Measurements from ENCODE around the gene VWA7.

VWA7 gene

DNA sequence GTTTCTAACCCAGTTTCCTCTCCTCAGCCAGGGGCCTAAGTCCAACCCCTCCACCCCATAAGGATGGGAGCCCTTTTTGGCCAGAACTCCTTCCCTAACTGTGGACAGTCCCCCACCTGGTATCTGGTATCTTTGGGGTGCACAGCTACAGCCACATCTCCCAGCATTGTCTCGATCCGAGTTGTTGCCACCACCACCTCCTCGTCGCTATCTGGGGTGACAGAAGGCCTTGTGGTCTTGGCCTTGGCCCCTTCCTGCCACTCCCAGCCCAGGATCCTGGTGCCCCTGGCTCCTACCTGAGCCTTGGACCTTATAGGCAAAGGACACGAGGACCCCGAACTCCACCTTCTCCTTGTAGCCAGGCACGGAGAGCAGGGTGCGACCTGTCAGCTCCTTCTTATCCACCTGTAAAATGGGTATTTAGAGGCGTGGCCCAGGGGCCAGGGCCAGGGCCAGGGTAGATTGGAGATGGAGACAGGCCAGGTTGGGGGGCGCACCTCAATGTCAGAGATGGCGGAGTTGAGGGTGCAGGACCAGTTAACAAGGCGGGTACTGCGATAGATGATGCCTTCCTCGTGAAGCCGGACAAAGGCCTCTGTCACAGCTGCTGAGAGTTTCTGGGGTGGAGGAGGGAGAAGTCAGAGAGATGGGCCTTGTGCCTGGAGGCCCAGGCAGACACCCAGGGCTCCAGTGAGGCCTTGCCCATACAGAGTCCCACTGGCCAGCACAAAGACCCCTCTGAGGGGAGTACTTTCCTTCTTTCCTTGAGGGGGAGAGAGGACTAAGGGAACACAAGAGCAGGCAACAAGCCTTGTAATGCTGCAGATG lies 7.2 kb upstream of the VWA7 start:
- no peak overlapping the region for H3K4me3 ChIP-seq (ENCODE audit: low read depth, low read length)
- TF ChIP-seq, protein P1, sequence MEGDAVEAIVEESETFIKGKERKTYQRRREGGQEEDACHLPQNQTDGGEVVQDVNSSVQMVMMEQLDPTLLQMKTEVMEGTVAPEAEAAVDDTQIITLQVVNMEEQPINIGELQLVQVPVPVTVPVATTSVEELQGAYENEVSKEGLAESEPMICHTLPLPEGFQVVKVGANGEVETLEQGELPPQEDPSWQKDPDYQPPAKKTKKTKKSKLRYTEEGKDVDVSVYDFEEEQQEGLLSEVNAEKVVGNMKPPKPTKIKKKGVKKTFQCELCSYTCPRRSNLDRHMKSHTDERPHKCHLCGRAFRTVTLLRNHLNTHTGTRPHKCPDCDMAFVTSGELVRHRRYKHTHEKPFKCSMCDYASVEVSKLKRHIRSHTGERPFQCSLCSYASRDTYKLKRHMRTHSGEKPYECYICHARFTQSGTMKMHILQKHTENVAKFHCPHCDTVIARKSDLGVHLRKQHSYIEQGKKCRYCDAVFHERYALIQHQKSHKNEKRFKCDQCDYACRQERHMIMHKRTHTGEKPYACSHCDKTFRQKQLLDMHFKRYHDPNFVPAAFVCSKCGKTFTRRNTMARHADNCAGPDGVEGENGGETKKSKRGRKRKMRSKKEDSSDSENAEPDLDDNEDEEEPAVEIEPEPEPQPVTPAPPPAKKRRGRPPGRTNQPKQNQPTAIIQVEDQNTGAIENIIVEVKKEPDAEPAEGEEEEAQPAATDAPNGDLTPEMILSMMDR (IDR thresholded peaks at IDR 0.05; ENCODE audit: low read depth, low read length, missing control alignments), result no peak
- no peak overlapping the region for H3K27ac ChIP-seq
- in situ Hi-C loops (cut with HindIII; ENCODE audit: low pct_ligation_motif_present, low sequenced_read_pairs), result no loop called here
- H3K36me3 ChIP-seq (replicated peaks), result peaks cover 71% of the 10 kb centered on the region
- H3K27me3 ChIP-seq (replicated peaks), result no peaks in the 10 kb centered on the region
- no peak for DNase-seq

DNA sequence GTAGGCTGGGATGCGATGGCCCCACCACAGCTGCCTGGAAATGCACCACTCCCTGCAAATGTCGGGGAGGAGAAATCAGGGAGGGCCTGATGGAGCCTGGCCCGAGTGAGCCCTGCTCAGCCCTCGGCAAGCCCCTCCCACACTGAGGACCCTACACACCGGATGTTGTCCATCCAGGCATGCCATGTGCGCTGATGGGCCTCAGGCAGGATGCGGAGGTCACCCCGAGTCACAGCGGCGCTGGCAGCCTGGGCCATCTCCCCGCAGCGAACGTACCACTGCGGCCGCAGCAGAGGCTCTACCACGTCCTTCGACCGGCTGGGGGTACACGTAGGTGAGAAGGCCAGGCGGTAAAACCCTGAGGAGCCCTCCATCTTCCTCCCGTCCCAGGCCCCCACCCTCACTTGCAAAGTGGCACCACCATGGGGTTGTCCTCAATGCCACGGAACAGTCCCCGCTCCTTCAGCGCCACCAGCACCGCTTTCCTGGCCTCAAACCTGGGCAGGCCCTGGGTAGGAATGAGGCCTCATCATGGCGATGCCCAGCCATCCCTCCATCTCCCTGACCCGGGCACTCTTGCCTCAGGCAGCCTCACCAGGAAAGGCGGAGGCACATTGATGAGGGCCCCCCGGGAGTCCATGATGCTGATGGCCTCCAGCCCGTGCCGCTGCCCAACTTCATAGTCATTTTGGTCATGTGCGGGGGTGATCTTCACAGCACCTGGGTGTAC lies 5.2 kb upstream of the VWA7 start:
- no peak for DNase-seq
- in situ Hi-C loops (cut with HindIII; ENCODE audit: low pct_ligation_motif_present, low sequenced_read_pairs), result no loop called here
- TF ChIP-seq, protein P1 (IDR thresholded peaks at IDR 0.05; ENCODE audit: low read depth, low read length, missing control alignments), result no peak
- Histone ChIP-seq H3K4me3 (ENCODE audit: low read depth, low read length) (no peak overlapping the region), H3K27me3 (replicated peaks) (no peaks in the 10 kb centered on the region), H3K27ac (no peak overlapping the region), H3K36me3 (replicated peaks) (peaks cover 89% of the 10 kb centered on the region)

DNA sequence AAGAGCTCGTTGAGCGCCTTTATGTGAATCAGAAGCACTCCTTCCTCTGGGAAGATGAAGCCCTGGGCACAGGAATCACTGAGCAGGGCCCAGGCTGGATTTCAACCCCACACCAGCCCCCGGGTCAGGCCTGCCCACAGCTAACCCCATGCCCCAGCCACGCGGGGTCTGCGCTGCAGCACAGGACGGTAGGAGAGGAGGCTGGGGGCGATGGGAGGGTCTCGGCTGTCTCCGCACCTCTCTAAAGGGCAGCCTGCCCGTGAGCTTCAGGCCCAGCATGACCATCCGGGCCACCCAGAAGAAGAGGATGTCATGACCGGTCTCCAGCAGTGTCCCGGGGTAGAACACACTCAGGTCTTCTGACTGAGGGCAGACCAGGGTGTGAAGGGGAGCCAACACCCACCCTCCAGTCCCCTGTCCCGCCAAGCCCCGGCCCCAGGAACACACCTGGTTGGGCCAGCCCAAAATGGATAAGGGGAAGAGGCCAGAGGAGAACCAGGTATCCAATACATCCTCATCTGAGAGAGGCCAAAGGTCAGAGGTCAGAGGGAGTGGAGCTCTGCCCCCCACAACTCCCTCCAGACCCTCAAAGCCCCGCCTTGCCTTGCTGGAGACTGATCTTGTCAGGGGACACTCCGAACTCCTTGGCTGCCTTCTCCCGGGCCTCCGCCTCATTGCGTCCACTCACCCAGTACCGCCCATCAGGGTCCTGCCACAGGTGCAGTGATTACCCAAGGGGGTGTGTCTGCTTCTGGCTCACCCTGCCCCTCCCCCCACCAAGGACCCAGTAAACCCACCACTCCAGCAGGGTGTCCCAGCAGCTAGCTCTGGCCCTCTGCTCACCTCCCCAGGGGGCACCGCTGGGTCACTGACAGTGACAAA lies 4.4 kb upstream of the VWA7 start:
- in situ Hi-C loops (cut with HindIII; ENCODE audit: low pct_ligation_motif_present, low sequenced_read_pairs), result no loop called here
- no peak for DNase-seq
- TF ChIP-seq, protein P1 (IDR thresholded peaks at IDR 0.05; ENCODE audit: low read depth, low read length, missing control alignments), result no peak
- H3K4me3 ChIP-seq (ENCODE audit: low read depth, low read length), result no peak overlapping the region
- H3K27ac ChIP-seq, result no peak overlapping the region
- no peaks in the 10 kb centered on the region for H3K27me3 ChIP-seq (replicated peaks)
- H3K36me3 ChIP-seq (replicated peaks), result peaks cover 89% of the 10 kb centered on the region

DNA sequence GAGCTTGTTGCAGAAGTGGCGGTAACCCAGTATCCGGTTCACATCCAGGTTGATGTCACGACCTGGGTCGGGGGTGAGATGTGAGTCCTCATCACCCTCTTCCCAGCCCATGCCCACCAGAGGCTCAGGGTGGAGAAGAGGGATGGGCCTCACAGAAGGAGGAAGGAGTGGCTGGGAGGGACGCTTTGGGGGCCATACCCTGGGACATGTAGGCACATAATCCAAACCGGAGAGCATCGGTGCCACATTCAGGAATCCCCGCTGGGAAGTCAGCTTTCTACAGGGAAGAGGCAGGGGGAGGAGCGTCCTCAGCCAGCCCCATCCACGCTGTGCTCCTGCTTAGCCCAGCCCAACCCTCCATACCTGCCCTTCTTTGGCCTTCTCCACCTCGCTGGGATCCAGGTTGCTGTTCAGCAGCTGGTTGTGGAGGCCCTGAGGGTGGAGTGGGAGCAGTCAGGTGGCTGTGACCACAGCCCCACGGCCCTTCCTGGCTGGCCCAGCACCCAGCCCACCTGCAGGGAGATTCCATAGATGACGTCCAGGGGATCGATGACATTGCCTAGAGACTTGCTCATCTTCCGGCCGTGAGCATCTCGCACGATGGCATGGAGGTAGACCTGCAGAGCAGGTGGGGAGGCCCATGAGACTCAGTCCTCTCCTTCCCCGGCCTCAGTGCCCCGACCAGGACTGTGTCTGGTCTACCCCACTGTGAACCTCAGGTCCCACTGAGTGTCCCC lies 3.5 kb upstream of the VWA7 start:
- TF ChIP-seq, protein P1 (IDR thresholded peaks at IDR 0.05; ENCODE audit: low read depth, low read length, missing control alignments), result no peak
- Histone ChIP-seq H3K27me3 (replicated peaks) (no peaks in the 10 kb centered on the region), H3K27ac (no peak overlapping the region), H3K4me3 (ENCODE audit: low read depth, low read length) (no peak overlapping the region), H3K36me3 (replicated peaks) (peaks cover 83% of the 10 kb centered on the region)
- no peak for DNase-seq
- in situ Hi-C loops (cut with HindIII; ENCODE audit: low pct_ligation_motif_present, low sequenced_read_pairs), result no loop called here

DNA sequence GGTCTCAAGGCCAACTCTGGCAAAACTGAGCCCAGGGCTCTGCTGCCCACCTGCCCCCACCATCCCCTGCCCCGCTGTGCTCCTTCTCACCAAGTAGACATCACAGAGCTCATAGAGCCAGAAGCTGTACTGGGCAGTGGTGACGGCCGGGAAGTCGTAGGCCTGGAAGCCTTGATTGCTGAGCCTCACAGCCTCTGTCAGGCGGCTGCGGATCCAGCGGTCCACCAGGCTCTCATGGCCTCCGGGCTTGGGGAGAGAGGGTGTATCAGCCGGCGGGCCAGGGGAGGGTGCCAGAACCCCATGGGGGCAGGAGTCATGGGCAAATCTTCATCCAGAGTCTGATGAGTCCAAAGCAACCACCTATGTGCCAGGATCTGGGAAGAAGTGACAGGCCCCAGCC lies 2.8 kb upstream of the VWA7 start:
- Histone ChIP-seq H3K27me3 (replicated peaks) (no peaks in the 10 kb centered on the region), H3K27ac (no peak overlapping the region), H3K4me3 (ENCODE audit: low read depth, low read length) (no peak overlapping the region), H3K36me3 (replicated peaks) (peaks cover 76% of the 10 kb centered on the region)
- in situ Hi-C loops (cut with HindIII; ENCODE audit: low pct_ligation_motif_present, low sequenced_read_pairs), result no loop called here
- TF ChIP-seq, protein P1 (IDR thresholded peaks at IDR 0.05; ENCODE audit: low read depth, low read length, missing control alignments), result no peak
- DNase-seq, result no peak

Data from brain microvascular endothelial cell (primary cell).